GM19328 (cell line): Measurements from ENCODE around the gene UBE2J1.

Experiments
- ATAC-seq: cut with Tn5 transposase; IDR thresholded peaks from one replicate; pipeline ENCODE4 v1.9.1; 2021; ENCODE audit warnings: mild to moderate bottlenecking, moderate library complexity; ENCODE audit not compliant: unreplicated experiment

UBE2J1 gene

GRCh38 chr6:89368107-89368506 lies 15.6 kb upstream of the UBE2J1 start:
- no peak for ATAC-seq

- no peak for ATAC-seq
Measured at GRCh38 chr6:89364586-89364985, 12.1 kb upstream of the UBE2J1 start.

GRCh38 chr6:89361171-89361570 lies 8.6 kb upstream of the UBE2J1 start:
- ATAC-seq, result no peak

GRCh38 chr6:89360415-89360999 lies 8.0 kb upstream of the UBE2J1 start:
- ATAC-seq, result peak; percentile 50

- ATAC-seq, result no peak
Measured at GRCh38 chr6:89359561-89359960, 7.0 kb upstream of the UBE2J1 start.

GRCh38 chr6:89357390-89357789 lies 4.9 kb upstream of the UBE2J1 start:
- ATAC-seq, result peak; percentile 37

GRCh38 chr6:89356642-89357170 lies 4.2 kb upstream of the UBE2J1 start:
- ATAC-seq, result no peak

GRCh38 chr6:89355511-89356194 lies 3.1 kb upstream of the UBE2J1 start:
- no peak for ATAC-seq

- ATAC-seq, result no peak
Measured at GRCh38 chr6:89353702-89354392, 1.3 kb upstream of the UBE2J1 start.

GRCh38 chr6:89353118-89353556 lies 615 bp upstream of the UBE2J1 start:
- no peak for ATAC-seq

GRCh38 chr6:89351671-89352277 lies 748 bp downstream of the UBE2J1 start:
- ATAC-seq, result no peak

- ATAC-seq, result no peak
Measured at GRCh38 chr6:89350281-89350966, 2.1 kb downstream of the UBE2J1 start.

- ATAC-seq, result no peak
Measured at GRCh38 chr6:89348372-89348771, 4.2 kb downstream of the UBE2J1 start.

GRCh38 chr6:89347825-89348224 lies 4.7 kb downstream of the UBE2J1 start:
- ATAC-seq, result no peak

GRCh38 chr6:89346433-89346832 lies 6.1 kb downstream of the UBE2J1 start:
- no peak for ATAC-seq

GRCh38 chr6:89339565-89339964 lies 13.0 kb downstream of the UBE2J1 start:
- ATAC-seq, result no peak

- ATAC-seq, result no peak
Measured at GRCh38 chr6:89335164-89335563, 17.4 kb downstream of the UBE2J1 start.

GRCh38 chr6:89330910-89331309 lies 21.6 kb downstream of the UBE2J1 start:
- no peak for ATAC-seq

GRCh38 chr6:89328976-89329375 lies 23.5 kb downstream of the UBE2J1 start:
- ATAC-seq, result no peak

GRCh38 chr6:89324304-89324703 lies 28.2 kb downstream of the UBE2J1 start:
- ATAC-seq, result no peak

GRCh38 chr6:89323511-89323971 lies 29.0 kb downstream of the UBE2J1 start:
- no peak for ATAC-seq
